IPS-20b (cell line): ENCODE results near the gene DLEC1.
A peak's percentile ranks its signal among the peaks of the same experiment; 100 is the strongest.
"Not testable (repeated sequence)": the region's sequence is repeated elsewhere in the genome, so short reads cannot be mapped to it uniquely, and the experiment has no call there.

Experiments
- H3K27ac ChIP-seq: one replicate; pipeline ENCODE4 v1.5.1; 2013; ENCODE audit warnings: low read length
- H3K27me3 ChIP-seq: 2 replicates; pipeline ENCODE4 v1.6.1; 2013; ENCODE audit warnings: mild to moderate bottlenecking, low read length, inconsistent platforms; ENCODE audit not compliant: insufficient read depth
- H3K36me3 ChIP-seq: 2 replicates; pipeline ENCODE4 v1.6.1; 2013; ENCODE audit warnings: low read depth, mild to moderate bottlenecking, inconsistent platforms, low read length, moderate library complexity; ENCODE audit not compliant: insufficient read depth
- H3K4me1 ChIP-seq: 2 replicates; pipeline ENCODE4 v1.6.1; 2013; ENCODE audit warnings: mild to moderate bottlenecking, control low read depth, inconsistent platforms, low read length, moderate library complexity; ENCODE audit not compliant: insufficient read depth
- H3K4me3 ChIP-seq: 2 replicates; pipeline ENCODE4 v1.5.1; 2013; ENCODE audit warnings: mild to moderate bottlenecking, low read length, inconsistent platforms
- H3K9ac ChIP-seq: 2 replicates; pipeline ENCODE4 v1.6.1; 2013; ENCODE audit warnings: low read depth, mild to moderate bottlenecking, inconsistent platforms, low read length, moderate library complexity
- H3K9me3 ChIP-seq: 2 replicates; pipeline ENCODE4 v1.6.1; 2013; ENCODE audit warnings: mild to moderate bottlenecking, low read depth, low read length, inconsistent platforms; ENCODE audit not compliant: insufficient read depth

DLEC1 gene

DNA sequence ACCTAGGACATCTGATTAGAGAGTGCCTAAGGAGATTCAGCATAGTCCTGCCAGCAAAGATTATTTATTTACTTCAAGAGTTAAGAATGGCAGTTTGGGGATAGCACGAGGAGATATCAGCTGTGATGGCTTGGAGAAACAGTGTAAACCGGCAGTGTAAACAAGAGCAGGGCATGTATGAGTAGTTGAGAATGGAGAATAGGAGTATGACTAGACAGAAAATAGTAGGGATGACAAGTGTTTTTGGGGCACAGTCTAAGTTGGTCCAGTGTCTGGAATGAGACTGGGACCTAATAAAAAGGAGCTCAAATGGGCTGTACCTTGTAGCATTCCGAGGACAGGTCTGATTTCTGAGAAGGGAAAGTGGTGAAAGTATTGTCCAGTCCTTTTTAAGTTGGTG is 38.1 kb downstream of the DLEC1 start:
- not testable (repeated sequence) for H3K9me3 ChIP-seq, H3K9ac ChIP-seq, H3K4me1 ChIP-seq, H3K27ac ChIP-seq, H3K27me3 ChIP-seq, H3K4me3 ChIP-seq, H3K36me3 ChIP-seq

DNA sequence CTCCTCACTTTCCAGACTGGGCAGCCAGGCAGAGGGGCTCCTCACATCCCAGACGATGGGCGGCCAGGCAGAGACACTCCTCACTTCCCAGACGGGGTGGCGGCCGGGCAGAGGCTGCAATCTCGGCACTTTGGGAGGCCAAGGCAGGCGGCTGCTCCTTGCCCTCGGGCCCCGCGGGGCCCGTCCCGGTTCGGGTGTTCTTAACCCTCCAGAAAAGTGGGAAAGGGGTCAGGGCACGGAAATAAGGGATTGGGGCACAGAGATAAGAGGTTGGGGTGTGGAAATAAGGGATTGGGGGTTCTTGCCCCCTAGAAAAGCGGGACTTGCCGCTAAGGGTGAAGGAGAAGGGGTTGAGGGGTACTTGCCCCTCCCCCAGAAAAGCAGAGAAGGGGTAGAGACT is 43.3 kb downstream of the DLEC1 start:
- H3K4me3 ChIP-seq, H3K4me1 ChIP-seq, H3K27ac ChIP-seq, H3K9ac ChIP-seq, H3K27me3 ChIP-seq, H3K36me3 ChIP-seq: not testable (repeated sequence)
- H3K9me3 ChIP-seq = peaks cover 10% of the 10 kb centered on the region

DNA sequence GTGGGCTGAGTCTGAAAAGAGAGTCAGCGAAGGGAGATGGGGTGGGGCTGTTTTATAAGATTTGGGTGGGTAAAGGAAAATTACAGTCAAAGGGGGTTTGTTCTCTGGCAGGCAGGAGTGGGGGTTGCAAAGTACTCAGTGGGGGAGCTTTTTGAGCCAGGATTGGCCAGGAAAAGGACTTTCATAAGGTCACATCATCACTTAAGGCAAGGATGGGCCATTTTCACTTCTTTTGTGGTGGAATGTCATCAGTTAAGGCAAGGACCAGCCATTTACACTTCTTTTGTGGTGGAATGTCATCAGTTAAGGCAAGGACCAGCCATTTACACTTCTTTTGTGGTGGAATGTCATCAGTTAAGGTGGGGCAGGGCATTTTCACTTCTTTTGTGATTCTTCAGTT is 44.2 kb downstream of the DLEC1 start:
- H3K27me3 ChIP-seq, H3K4me3 ChIP-seq, H3K27ac ChIP-seq, H3K9ac ChIP-seq, H3K36me3 ChIP-seq, H3K4me1 ChIP-seq: not testable (repeated sequence)
- H3K9me3 ChIP-seq = peaks cover 10% of the 10 kb centered on the region

GRCh38 chr3:38083871-38084333 is 44.9 kb downstream of the DLEC1 start:
- H3K27ac ChIP-seq = no peak overlapping the region
- H3K9ac ChIP-seq = no peak overlapping the region
- no peaks in the 10 kb centered on the region for H3K36me3 ChIP-seq
- peak overlapping the region; percentile 6 for H3K4me3 ChIP-seq
- H3K4me1 ChIP-seq = no peaks in the 10 kb centered on the region
- H3K27me3 ChIP-seq = no peaks in the 10 kb centered on the region
- peaks cover 10% of the 10 kb centered on the region for H3K9me3 ChIP-seq

DNA sequence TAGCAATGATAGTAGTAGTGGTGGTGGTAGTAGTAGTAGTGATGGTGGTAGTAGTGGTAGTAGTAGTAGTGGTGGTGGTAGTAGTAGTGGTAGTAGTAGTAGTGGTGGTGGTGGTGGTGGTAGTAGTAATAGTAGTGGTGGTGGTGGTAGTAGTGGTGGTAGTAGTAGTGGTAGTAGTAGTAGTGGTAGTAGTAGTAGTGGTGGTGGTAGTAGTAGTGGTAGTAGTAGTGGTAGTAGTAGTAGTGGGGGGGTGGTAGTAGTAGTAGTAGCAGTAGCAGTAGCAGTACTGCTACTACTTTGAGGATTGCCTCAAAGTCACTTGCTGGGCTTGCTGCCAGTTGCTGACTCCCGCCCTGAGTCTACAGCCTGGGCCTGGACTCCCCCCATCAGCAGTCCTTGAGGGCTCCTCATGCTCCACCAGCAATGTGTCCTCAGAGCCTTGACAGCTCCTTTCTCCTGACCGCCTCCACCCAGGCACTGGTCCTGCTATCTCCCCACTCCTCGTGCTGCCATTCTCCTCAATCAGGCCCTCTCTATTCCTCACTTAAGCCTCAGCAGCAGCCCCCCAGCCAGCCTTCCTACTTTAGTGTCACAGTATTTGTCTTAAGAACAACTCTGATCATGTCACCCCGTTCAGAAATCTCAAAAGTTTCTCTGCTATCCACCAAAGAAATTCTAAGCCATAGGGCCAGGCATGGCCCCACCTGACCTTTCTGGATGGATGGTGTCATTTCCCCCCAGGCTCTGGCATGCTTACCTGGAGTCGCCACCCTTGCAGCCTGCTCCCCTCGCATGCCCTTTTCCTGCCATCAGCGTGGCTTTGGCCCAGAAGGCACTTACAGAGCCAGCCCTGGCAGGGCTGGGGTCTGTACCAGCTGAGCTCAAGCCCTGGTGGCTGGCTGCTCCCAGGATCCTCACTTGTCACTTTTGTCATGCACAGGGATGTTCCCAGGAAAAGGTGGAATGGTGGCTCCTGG is 45.6 kb downstream of the DLEC1 start:
- no peak overlapping the region for H3K9ac ChIP-seq
- H3K4me1 ChIP-seq = no peaks in the 10 kb centered on the region
- no peaks in the 10 kb centered on the region for H3K27me3 ChIP-seq
- H3K27ac ChIP-seq = no peak overlapping the region
- H3K36me3 ChIP-seq = no peaks in the 10 kb centered on the region
- peak overlapping the region; percentile 6 for H3K4me3 ChIP-seq
- H3K9me3 ChIP-seq = peaks cover 10% of the 10 kb centered on the region

- Histone ChIP-seq H3K36me3 (no peaks in the 10 kb centered on the region), H3K27ac (no peak overlapping the region), H3K4me3 (no peak overlapping the region), H3K9ac (no peak overlapping the region), H3K27me3 (no peaks in the 10 kb centered on the region), H3K4me1 (no peaks in the 10 kb centered on the region), H3K9me3 (peaks cover 10% of the 10 kb centered on the region)
Measured at GRCh38 chr3:38085311-38085942, 46.4 kb downstream of the DLEC1 start.

GRCh38 chr3:38085943-38086324 is 46.9 kb downstream of the DLEC1 start:
- Histone ChIP-seq H3K9me3 (peaks cover 10% of the 10 kb centered on the region), H3K36me3 (no peaks in the 10 kb centered on the region), H3K27me3 (no peaks in the 10 kb centered on the region), H3K27ac (no peak overlapping the region), H3K4me1 (no peaks in the 10 kb centered on the region), H3K9ac (no peak overlapping the region), H3K4me3 (no peak overlapping the region)

GRCh38 chr3:38086496-38086895 is 47.5 kb downstream of the DLEC1 start:
- Histone ChIP-seq H3K27ac (no peak overlapping the region), H3K36me3 (no peaks in the 10 kb centered on the region)

DNA sequence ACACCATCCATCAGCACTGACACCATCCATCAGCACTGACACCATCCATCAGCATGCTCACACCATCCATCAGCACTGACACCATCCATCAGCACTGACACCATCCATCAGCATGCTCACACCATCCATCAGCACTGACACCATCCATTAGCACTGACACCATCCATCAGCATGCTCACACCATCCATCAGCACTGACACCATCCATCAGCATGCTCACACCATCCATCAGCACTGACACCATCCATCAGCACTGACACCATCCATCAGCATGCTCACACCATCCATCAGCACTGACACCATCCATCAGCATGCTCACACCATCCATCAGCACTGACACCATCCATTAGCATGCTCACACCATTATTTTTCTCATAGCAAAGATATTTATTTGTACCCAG is 48.3 kb downstream of the DLEC1 start:
- H3K27ac ChIP-seq, H3K4me3 ChIP-seq, H3K9ac ChIP-seq, H3K27me3 ChIP-seq, H3K4me1 ChIP-seq, H3K36me3 ChIP-seq: not testable (repeated sequence)
- peaks cover 10% of the 10 kb centered on the region for H3K9me3 ChIP-seq

More at GRCh38 chr3:38086496-38086895, 47.5 kb downstream of the DLEC1 start:
- H3K27me3 ChIP-seq = no peaks in the 10 kb centered on the region
- H3K4me3 ChIP-seq = no peak overlapping the region
- no peaks in the 10 kb centered on the region for H3K4me1 ChIP-seq
- H3K9me3 ChIP-seq = peaks cover 10% of the 10 kb centered on the region
- H3K9ac ChIP-seq = no peak overlapping the region

- Histone ChIP-seq H3K9ac (no peak overlapping the region), H3K36me3 (no peaks in the 10 kb centered on the region), H3K4me1 (no peaks in the 10 kb centered on the region), H3K9me3 (peaks cover 10% of the 10 kb centered on the region), H3K4me3 (no peak overlapping the region), H3K27ac (no peak overlapping the region), H3K27me3 (no peaks in the 10 kb centered on the region)
Measured at GRCh38 chr3:38088126-38089078, 49.4 kb downstream of the DLEC1 start.

DNA sequence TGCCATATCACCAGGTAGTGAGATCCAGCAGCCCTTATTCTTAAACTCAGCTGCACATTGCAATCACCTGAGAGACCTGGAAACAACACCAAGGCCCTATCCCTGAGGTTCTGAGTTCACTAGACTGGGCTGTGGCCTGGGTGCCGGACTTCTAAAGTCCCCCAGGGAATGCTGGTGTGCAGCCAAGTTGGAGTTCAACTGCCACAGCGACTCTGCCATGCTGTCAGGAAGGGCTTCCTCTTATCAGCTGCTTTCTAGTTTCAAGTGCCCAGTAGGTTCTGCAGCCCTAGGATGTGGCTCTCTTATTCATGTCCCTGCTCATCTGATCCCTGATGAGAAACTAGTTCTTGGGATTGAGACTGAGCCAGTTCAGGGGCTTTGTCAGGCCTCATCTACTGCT is 50.2 kb downstream of the DLEC1 start:
- H3K27ac ChIP-seq = no peak overlapping the region
- H3K9ac ChIP-seq = no peak overlapping the region
- H3K9me3 ChIP-seq = peaks cover 4% of the 10 kb centered on the region
- no peak overlapping the region for H3K4me3 ChIP-seq
- no peaks in the 10 kb centered on the region for H3K27me3 ChIP-seq
- no peaks in the 10 kb centered on the region for H3K4me1 ChIP-seq
- H3K36me3 ChIP-seq = no peaks in the 10 kb centered on the region
